Right lung (tissue), 5 donors: Measurements from ENCODE around the gene SLC52A1. TPM values are rescaled to one million over a fixed set of nuclear protein-coding genes. Genes with fewer than 3 reads are reported as not detected.
"Not testable (repeated sequence)": the region's sequence is repeated elsewhere in the genome, so short reads cannot be mapped to it uniquely, and the experiment has no call there.

Source experiments
- DNase-seq, 2 donors: peaks; one replicate each; pipeline ENCODE4 v3.0.0-alpha.2; 2013
- polyA plus RNA-seq, 5 donors: library from polyadenylated mRNA; unstranded; fragments of 120-200 nt; gene quantifications; one replicate each; pipeline versions ENCODE4 v1.2.1 to v1.2.3, GENCODE V29; 2013; ENCODE audit warnings: inconsistent platforms in 1 of 5, low replicate concordance in 1 of 5; ENCODE audit not compliant: insufficient read length in 5 of 5, insufficient read depth in 1 of 5

Gene SLC52A1
- polyA plus RNA-seq, 5 donors, result 0.17 to 0.27 (median 0.19) TPM

- peak; percentile 81 to 84 for DNase-seq
These were observed 3.7 kb downstream of the SLC52A1 start for GRCh38 chr17:5031365-5032082.

DNA sequence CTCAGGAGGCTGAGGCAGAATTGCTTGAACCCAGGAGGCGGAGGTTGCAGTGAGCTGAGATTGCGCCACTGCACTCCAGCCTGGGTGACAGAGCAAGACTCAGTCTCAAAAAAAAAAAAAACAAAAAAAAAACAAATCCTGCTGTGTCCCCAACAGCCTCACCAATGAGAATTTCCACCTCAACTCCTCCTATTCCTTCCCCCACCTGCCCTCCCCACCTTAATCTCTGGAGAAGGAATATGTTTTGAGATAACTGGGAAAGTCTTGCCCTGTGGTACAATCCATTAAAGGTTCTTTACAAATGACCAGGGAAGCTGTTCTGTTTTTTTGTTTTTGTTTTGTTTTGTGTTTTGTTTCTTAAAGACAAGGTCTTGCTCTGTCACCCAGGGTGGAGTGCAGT lies 5.1 kb downstream of the SLC52A1 start:
- DNase-seq, result not testable (repeated sequence)

DNA sequence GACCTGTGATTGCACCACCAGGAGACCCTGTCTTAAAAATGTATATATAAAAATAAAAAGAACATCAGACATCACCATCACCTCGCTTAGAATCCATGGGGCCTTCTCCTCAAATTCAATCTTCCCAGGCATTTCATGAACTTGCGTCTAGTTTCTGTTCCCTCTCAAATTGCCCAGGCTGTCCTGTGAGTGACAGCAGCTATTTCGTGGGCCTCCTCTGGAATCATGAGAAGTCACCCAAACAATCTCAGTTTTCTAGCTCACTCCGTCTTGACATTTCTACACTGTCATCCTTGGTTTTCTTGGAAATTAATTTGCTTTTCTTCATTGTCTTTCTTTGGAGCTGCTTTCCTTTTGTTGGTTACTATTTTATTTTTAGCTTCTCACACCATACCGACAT lies 7.3 kb downstream of the SLC52A1 start:
- no peak for DNase-seq

DNA sequence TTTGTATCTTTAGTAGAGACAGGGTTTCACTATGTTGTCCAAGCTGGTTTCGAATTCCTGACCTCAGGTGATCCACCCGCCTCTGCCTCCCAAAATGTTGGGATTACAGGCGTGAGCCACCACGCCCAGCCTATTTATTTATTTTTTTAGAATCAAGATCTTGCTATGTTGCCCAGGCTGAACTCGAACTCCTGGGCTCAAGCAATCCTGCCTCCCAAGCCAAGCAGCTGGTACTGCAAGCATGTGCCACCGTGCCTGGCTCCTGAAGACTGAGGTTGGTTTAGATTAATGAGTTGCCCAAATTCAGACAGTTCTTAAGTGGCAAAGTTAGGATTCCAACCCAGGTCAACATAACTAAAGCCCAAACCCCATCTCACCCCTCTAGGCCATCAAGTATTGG lies 7.9 kb downstream of the SLC52A1 start:
- DNase-seq, result no peak

DNA sequence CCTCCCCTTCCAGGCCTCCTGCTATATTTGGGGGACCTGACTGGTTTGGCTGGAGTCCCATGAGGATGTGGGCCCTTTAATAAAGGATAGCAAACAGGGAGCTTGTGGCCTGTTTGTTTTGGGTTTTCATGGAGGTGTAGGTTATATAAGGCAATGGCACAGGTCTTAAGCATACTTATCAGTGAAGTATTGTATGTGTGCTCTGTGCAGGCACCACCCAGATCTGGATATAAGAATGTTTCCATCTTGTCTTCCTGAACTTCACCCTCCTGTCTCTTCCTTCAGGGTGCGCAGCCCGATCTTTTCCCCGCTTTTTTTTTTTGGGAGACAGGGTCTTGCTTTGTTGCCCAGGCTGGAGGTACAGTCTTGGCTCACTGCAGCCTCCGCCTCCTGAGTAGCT lies 10.6 kb downstream of the SLC52A1 start:
- no peak for DNase-seq

- no peak for DNase-seq
These were observed 11.6 kb downstream of the SLC52A1 start for GRCh38 chr17:5023588-5024147.

GRCh38 chr17:5022171-5022711 lies 13.0 kb downstream of the SLC52A1 start:
- DNase-seq, result no peak

GRCh38 chr17:5020502-5021023 lies 14.7 kb downstream of the SLC52A1 start:
- no peak for DNase-seq

GRCh38 chr17:5019475-5019956 lies 15.7 kb downstream of the SLC52A1 start:
- DNase-seq, result no peak

- DNase-seq, result no peak
These were observed 20.9 kb downstream of the SLC52A1 start for GRCh38 chr17:5014357-5014756.

- DNase-seq, result no peak
These were observed 23.3 kb downstream of the SLC52A1 start for GRCh38 chr17:5011928-5012327.

- no peak for DNase-seq
These were observed 31.9 kb downstream of the SLC52A1 start for GRCh38 chr17:5003214-5003867.

- no peak for DNase-seq
These were observed 33.0 kb downstream of the SLC52A1 start for GRCh38 chr17:5002121-5002788.

DNA sequence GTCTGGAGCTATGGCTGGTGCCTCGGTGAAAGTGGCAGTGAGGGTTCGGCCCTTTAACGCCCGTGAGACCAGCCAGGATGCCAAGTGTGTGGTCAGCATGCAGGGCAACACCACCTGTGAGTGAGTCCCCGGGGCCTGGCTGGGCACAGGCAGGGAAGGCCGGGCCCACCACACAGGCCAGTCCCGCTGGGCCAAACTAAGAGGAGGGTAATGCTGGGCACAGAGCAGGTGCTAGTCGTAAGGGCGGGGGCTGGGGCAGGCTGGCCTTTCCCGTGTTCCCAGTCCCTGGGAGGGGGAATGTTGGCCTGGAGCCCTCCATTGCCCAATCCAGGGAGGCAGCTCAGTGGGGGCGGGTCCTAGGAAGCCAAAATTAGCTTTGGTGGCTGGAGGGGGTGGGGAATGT lies 35.0 kb downstream of the SLC52A1 start:
- DNase-seq, result no peak

DNA sequence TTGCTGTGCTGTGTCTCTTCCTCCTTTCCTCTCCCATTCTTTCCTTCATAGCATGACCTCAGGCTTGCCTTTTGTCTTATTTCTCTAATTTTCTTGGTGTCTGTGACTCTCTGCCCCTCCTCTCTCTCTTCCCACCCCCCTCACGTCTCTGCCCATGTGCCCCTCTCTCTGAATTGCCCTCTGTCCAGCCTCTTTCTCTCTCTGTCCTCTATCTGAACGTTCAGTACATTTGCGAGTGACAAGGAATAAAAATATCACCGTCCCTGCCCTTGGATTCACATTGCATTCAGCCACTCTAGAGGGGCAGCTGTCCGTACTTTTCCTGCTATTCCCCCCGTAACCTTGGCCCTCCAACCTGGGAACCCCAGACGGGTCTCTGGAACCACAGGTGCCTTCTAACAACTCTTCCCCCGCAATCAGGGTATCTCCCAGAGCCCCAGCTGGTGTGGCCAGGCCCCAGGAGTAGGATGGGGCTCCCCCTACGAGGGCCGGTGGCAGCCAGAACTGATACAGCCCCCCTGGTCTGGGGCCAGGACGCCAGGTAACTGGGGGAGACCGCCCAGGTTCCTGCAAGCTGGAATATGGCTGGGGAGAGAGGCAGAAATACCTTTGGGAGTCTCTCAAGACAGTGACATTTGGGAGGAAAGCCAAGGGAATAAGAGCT lies 35.7 kb downstream of the SLC52A1 start:
- DNase-seq, result no peak

- peak in 1 of 2 donors; percentile 8 for DNase-seq
These were observed 36.3 kb downstream of the SLC52A1 start for GRCh38 chr17:4998732-4999429.

GRCh38 chr17:4998027-4998731 lies 37.0 kb downstream of the SLC52A1 start:
- peak in 1 of 2 donors; percentile 38 for DNase-seq

- DNase-seq, result peak; percentile 94 to 96
These were observed 37.8 kb downstream of the SLC52A1 start, which contains the start of the genes INCA1 and KIF1C for GRCh38 chr17:4997302-4998026. INCA1 (minus strand) TSS chr17:4997522; CDS start chr17:4994437, 3,085 bp downstream. KIF1C (plus strand) TSS chr17:4997950; CDS start chr17:5000247, 2,297 bp downstream.

GRCh38 chr17:4994081-4994595 lies 41.1 kb downstream of the SLC52A1 start:
- DNase-seq, result no peak
